ENCODE data around the gene TTC38. TPM values are rescaled to one million over a fixed set of nuclear protein-coding genes. Genes with fewer than 3 reads are reported as not detected.

Gene TTC38
- total RNA-seq, 1 donor from 2014 or later: 55.3 TPM

DNA sequence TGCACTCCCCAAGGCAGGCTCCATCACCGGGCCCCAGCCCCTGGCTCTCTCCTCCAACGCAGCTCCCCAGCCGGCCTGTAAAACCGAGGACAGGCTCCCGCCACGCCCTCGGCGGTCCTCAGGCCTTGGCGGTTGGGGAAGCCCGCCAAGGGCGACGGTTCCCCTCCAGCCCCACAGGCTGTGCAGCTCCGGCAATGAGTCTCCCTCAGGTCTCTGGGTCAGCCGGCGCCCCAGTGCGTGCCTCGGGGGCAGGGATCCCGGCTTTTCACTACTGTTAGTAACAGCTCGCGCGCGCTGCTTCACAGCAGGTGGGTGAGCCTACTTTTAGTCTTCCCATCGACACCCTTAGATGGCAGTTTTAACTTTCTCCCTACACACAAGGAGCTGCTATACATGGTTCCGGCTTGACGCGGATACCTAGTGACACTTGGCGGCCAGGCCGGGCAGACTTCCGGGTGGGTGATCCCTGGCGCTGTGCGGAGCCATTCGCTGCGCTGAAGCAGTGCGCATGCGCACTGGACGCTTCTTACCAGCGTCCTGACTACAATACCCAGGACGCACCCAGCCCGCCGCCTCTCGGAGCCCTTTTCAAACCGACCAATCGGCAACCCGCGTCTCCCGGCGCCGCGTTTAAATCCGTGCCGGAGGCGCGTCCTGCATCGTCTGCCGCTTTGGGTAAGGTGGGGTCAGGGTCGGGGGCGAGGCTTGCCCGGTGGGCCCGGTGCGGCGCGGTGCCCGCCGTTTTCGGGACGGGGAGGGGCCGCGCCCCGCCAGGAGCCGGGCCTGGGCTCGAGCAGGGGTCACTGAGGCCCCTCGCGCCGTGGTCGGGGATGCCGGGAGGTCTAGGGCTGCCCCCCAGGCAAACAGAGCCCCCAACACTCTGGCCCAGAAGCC is 28.7 kb downstream of the TTC38 start, which contains the start of gene GTSE1:
Gene GTSE1, plus strand, starts transcription at position 614 of the 894 bp plus-strand sequence. CDS start 531 bp downstream, outside the sequence.
- intact Hi-C loops (cut with DNase I): loop anchor here (1.0 kb wide), 3 partner anchors 29 to 146 kb away; partner anchors contain the start of genes CDPF1 and PPARA
- peaks cover 0 to 14% of the 10 kb centered on the region in 2 donors for H3K4me1 ChIP-seq
- no peaks in the 10 kb centered on the region for H3K27me3 ChIP-seq
- no peaks in the 10 kb centered on the region for H3K9me3 ChIP-seq
- TF ChIP-seq, protein P1, sequence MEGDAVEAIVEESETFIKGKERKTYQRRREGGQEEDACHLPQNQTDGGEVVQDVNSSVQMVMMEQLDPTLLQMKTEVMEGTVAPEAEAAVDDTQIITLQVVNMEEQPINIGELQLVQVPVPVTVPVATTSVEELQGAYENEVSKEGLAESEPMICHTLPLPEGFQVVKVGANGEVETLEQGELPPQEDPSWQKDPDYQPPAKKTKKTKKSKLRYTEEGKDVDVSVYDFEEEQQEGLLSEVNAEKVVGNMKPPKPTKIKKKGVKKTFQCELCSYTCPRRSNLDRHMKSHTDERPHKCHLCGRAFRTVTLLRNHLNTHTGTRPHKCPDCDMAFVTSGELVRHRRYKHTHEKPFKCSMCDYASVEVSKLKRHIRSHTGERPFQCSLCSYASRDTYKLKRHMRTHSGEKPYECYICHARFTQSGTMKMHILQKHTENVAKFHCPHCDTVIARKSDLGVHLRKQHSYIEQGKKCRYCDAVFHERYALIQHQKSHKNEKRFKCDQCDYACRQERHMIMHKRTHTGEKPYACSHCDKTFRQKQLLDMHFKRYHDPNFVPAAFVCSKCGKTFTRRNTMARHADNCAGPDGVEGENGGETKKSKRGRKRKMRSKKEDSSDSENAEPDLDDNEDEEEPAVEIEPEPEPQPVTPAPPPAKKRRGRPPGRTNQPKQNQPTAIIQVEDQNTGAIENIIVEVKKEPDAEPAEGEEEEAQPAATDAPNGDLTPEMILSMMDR (IDR thresholded peaks at IDR 0.05): peak in 1 of 3 experiments; percentile 23
- peak; percentile 94 to 99 for DNase-seq (ENCODE audit: low spot score in 2 of 2)
- H3K36me3 ChIP-seq: peaks cover 18 to 25% of the 10 kb centered on the region in 2 donors
- peak within 1 kb of the TSS; percentile 87 to 95 for H3K27ac ChIP-seq
- H3K4me3 ChIP-seq: peak within 1 kb of the TSS; percentile 64 to 69

DNA sequence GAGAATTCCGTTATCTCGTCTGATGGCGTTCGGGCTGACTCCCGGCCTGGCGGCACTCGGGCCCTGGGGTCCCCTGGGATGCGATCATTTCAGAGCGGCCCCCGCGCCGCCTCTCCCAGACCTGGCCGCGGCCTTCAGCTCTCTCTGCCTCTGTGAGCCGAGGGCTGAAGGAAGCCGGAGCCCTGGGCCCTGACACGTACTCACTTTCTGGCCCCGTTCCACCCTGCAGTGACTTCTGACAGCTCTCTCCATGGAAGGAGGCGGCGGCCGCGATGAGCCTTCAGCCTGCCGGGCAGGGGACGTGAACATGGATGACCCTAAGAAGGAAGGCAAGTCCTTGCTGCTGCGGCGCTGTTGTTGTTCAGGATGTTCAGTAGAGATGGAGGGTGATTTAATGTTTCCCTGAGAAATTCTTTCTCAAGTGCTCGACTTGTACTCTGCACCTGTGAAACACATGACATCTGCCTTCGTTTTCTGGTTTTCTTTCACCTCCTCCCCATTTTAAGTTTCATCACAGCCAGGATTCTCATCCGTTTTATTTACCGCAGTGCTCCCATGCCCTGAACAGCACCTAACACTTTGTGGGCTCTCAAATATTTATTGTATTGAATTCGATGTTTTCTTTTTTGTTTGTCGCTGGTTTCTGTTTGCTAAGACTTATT is 29.5 kb downstream of the TTC38 start:
- H3K27ac ChIP-seq: no peak overlapping the region
- intact Hi-C loops (cut with DNase I): no loop called here
- DNase-seq (ENCODE audit: low spot score in 2 of 2): no peak
- TF ChIP-seq, protein P1 (IDR thresholded peaks at IDR 0.05): no peak
- H3K27me3 ChIP-seq: no peaks in the 10 kb centered on the region
- H3K4me3 ChIP-seq: peak overlapping the region; percentile 64 to 69
- H3K9me3 ChIP-seq: no peaks in the 10 kb centered on the region
- H3K36me3 ChIP-seq: peaks cover 11 to 17% of the 10 kb centered on the region in 2 donors
- H3K4me1 ChIP-seq: peaks cover 0 to 14% of the 10 kb centered on the region in 2 donors

GRCh38 chr22:46299101-46299500 is 31.3 kb downstream of the TTC38 start:
- intact Hi-C loops (cut with DNase I): no loop called here
- H3K4me1 ChIP-seq: peaks cover 0 to 14% of the 10 kb centered on the region in 2 donors
- no peaks in the 10 kb centered on the region for H3K9me3 ChIP-seq
- no peaks in the 10 kb centered on the region for H3K27me3 ChIP-seq
- DNase-seq (ENCODE audit: low spot score in 2 of 2): no peak
- no peak overlapping the region for H3K27ac ChIP-seq
- H3K4me3 ChIP-seq: no peak overlapping the region
- H3K36me3 ChIP-seq: no peaks in the 10 kb centered on the region
- TF ChIP-seq, protein P1 (IDR thresholded peaks at IDR 0.05): no peak

- intact Hi-C loops (cut with DNase I): no loop called here
- H3K36me3 ChIP-seq: no peaks in the 10 kb centered on the region
- no peak overlapping the region for H3K4me3 ChIP-seq
- H3K4me1 ChIP-seq: peaks cover 0 to 14% of the 10 kb centered on the region in 2 donors
- no peaks in the 10 kb centered on the region for H3K27me3 ChIP-seq
- H3K27ac ChIP-seq: no peak overlapping the region
- no peaks in the 10 kb centered on the region for H3K9me3 ChIP-seq
- TF ChIP-seq, protein P1 (IDR thresholded peaks at IDR 0.05): no peak
- no peak for DNase-seq (ENCODE audit: low spot score in 2 of 2)
Measured at GRCh38 chr22:46300491-46300890, 32.7 kb downstream of the TTC38 start.

DNA sequence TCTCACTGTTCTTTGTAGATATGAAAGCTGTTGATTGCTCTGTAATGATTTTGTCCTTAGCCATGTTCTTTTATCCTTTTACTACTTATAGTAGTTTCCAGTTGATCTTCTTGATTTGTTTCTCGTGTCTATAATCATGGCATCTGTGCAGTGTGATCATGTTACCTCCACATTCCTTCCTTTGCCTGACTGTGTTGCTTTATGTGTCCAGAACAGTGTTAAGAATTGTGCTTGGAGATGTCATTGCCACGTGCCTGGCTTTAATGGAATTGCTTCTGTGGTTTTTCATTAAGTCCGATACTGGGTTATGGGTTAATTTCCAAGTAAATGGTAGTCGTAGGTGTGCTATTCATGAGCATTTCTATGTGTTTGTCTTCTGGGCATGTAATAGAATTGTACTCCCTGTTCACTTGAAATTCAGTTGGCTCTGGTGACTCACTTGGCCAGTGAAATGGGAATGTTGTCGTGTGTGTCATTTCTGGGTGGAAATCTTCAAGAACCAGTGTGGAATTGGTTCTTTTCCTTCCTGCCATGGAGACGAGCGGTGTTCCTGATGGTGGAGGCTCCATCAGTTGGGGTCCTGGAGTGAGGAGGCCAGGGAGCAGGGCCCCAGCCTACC is 35.6 kb downstream of the TTC38 start:
- Histone ChIP-seq H3K4me1 (no peaks in the 10 kb centered on the region), H3K27me3 (no peaks in the 10 kb centered on the region), H3K4me3 (no peak overlapping the region), H3K27ac (no peak overlapping the region), H3K36me3 (no peaks in the 10 kb centered on the region), H3K9me3 (no peaks in the 10 kb centered on the region)
- TF ChIP-seq, protein P1 (IDR thresholded peaks at IDR 0.05): no peak
- DNase-seq (ENCODE audit: low spot score in 2 of 2): no peak
- intact Hi-C loops (cut with DNase I): no loop called here

Measured in ascending aorta (tissue), 2 donors.